ENCODE measurements around the gene ARHGEF3.
"Not testable (repeated sequence)": the region's sequence is repeated elsewhere in the genome, so short reads cannot be mapped to it uniquely, and the experiment has no call there.

The ARHGEF3 gene

DNA sequence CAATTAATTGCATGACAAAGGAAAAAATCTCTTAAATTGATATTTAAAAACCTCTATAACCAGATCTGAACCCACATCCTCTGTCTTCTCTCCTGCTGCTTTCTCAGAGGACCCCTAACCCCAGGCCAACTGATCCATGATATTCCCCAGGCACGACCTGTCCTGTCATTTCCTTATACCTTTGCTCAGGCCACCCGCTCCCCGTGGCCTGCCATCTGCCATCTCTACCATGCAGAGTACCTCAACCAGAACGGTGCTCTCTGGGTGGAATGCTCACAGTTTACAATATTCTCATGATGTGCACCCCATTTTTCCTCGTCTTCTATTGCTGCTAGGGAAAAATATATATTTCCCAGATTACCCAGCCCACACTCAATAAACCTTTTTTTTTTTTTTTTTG is 57.7 kb downstream of the ARHGEF3 start:
- H3K27me3 Mint-ChIP-seq, result no peaks in the 10 kb centered on the region
- peaks cover 88% of the 10 kb centered on the region for H3K36me3 Mint-ChIP-seq (ENCODE audit: insufficient read depth)
- no peak for DNase-seq
- H3K27ac Mint-ChIP-seq, result peak overlapping the region; percentile 81 to 85
- peaks cover 9 to 23% of the 10 kb centered on the region in 2 donors for H3K4me1 Mint-ChIP-seq (ENCODE audit: low read depth in 2 of 2)
- H3K4me3 Mint-ChIP-seq, result peak overlapping the region in 1 of 2 donors; percentile 20
- no peaks in the 10 kb centered on the region for H3K9me3 Mint-ChIP-seq
- ATAC-seq (replicated peaks), result no peak

DNA sequence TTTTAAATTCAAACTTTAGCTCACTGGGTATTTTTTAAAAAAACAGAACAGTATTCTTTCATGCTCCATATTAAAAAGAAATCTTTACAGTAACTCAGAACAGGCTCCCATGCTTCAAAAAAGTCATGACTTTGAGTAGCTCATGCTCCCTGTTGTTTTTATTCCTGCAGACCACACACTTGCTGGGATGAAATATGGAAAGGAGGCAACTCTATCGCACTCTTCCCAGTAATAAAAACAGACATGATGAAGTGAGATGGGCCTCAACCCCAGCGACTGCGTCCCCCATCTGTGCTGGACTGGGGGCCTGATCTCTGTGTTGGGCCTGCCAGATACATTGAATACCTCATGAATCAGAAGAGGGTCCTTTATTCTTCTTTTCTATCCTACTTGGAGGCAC is 58.9 kb downstream of the ARHGEF3 start:
- H3K27me3 Mint-ChIP-seq, result no peaks in the 10 kb centered on the region
- peaks cover 86% of the 10 kb centered on the region for H3K36me3 Mint-ChIP-seq (ENCODE audit: insufficient read depth)
- no peaks in the 10 kb centered on the region for H3K9me3 Mint-ChIP-seq
- DNase-seq (no peak), ATAC-seq (replicated peaks) (no peak)
- H3K27ac Mint-ChIP-seq, result peak overlapping the region; percentile 81 to 85
- peaks cover 9 to 23% of the 10 kb centered on the region in 2 donors for H3K4me1 Mint-ChIP-seq (ENCODE audit: low read depth in 2 of 2)
- H3K4me3 Mint-ChIP-seq, result no peak overlapping the region

DNA sequence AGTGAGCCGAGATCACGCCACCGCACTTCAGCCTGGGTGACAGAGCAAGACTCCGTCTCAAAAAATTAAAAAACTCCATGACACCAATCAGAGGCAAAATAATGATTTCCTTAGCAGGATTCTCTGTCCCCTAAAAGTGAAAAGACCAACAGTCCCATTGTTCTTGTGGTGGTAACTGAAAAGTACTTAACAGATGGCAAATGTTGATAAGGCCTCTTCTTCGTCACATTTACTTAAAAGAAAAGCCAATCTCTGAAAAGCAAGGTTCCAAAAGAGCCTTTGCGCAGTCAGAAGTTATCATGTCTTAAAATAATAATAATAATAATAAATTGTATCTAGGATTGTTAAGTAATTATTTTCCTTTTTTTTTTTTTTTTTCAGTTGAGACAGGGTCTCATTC is 62.7 kb downstream of the ARHGEF3 start:
- H3K36me3 Mint-ChIP-seq (ENCODE audit: insufficient read depth), result peaks cover 88% of the 10 kb centered on the region
- no peak for DNase-seq
- peak overlapping the region in 1 of 2 donors; percentile 83 for H3K27ac Mint-ChIP-seq
- H3K4me1 Mint-ChIP-seq (ENCODE audit: low read depth in 2 of 2), result peaks cover 19 to 42% of the 10 kb centered on the region in 2 donors
- H3K4me3 Mint-ChIP-seq, result no peak overlapping the region
- H3K27me3 Mint-ChIP-seq, result no peaks in the 10 kb centered on the region
- no peak for ATAC-seq (replicated peaks)
- no peaks in the 10 kb centered on the region for H3K9me3 Mint-ChIP-seq

DNA sequence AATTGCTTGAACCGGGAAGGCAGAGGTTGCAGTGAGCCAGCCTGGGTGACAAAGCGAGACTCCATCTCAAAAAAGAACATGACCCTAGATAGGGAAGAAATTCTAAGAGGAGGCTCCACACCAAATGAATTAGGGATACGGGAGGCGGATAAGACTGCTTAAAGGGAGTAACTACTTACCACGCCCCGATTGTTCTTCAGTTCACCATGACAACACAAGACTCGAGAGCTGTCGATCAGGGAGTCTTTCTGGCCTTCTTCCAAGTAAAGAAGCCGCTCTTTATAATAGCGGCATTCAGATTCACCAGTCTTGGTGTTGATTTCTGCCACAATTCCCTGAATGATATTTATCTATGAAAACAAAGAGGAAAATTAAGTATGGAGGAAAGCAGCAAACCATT is 64.7 kb downstream of the ARHGEF3 start:
- DNase-seq (no peak), ATAC-seq (replicated peaks) (no peak)
- Mint-ChIP-seq H3K9me3 (no peaks in the 10 kb centered on the region), H3K4me1 (ENCODE audit: low read depth in 2 of 2) (peaks cover 24 to 41% of the 10 kb centered on the region in 2 donors), H3K36me3 (ENCODE audit: insufficient read depth) (peaks cover 88% of the 10 kb centered on the region), H3K27ac (peak overlapping the region in 1 of 2 donors; percentile 32), H3K4me3 (no peak overlapping the region), H3K27me3 (no peaks in the 10 kb centered on the region)

DNA sequence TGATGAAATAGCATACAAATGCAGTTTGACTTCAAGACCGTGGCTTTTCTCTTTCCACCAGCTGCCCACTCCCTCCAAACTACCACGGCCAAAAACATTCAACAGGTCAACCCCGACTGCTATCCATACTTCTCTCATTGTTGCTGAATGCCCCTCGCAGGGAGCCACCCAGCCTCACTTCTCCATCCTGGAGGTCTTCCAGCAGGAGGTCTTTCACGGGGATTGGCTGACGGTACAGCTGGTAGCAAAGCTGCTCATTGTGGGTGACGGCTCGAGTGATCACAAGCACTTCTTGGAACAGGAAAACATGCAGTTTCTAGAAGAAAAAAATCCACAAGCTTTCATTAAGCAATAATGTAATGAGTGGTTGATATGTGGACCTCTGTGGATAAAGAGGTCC is 69.6 kb downstream of the ARHGEF3 start:
- peak overlapping the region; percentile 66 to 75 for H3K4me3 Mint-ChIP-seq
- no peaks in the 10 kb centered on the region for H3K9me3 Mint-ChIP-seq
- H3K4me1 Mint-ChIP-seq (ENCODE audit: low read depth in 2 of 2), result peaks cover 36 to 53% of the 10 kb centered on the region in 2 donors
- H3K27me3 Mint-ChIP-seq, result no peaks in the 10 kb centered on the region
- DNase-seq (no peak), ATAC-seq (replicated peaks) (no peak)
- peaks cover 99% of the 10 kb centered on the region for H3K36me3 Mint-ChIP-seq (ENCODE audit: insufficient read depth)
- peak overlapping the region; percentile 96 to 97 for H3K27ac Mint-ChIP-seq

DNA sequence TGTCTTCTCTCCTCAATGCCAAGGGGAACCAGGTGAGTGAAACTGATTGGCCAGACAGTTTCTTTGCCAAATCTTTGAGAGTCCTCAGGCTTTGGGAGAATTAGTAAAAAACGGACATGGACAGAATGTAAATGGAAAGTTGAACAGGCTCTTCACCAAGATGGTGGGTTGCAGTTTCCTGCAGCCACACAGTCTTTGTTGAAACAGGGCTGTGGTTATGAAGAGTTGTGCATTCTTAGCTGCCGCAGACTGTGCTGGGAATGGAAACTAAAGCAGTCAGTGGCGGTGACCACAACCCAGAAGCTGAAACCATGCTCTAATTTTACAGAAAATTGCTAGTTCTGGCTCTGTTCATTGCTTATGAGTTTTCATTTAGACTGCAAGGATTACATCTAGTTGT is 76.6 kb downstream of the ARHGEF3 start:
- DNase-seq (peak; percentile 56 to 61 (median 60)), ATAC-seq (replicated peaks) (peak; percentile 95)
- Mint-ChIP-seq H3K27me3 (no peaks in the 10 kb centered on the region), H3K27ac (peak overlapping the region; percentile 44 to 91), H3K4me3 (peak overlapping the region; percentile 50 to 80), H3K36me3 (ENCODE audit: insufficient read depth) (peaks cover 83% of the 10 kb centered on the region), H3K4me1 (ENCODE audit: low read depth in 2 of 2) (peaks cover 29 to 51% of the 10 kb centered on the region in 2 donors), H3K9me3 (no peaks in the 10 kb centered on the region)

DNA sequence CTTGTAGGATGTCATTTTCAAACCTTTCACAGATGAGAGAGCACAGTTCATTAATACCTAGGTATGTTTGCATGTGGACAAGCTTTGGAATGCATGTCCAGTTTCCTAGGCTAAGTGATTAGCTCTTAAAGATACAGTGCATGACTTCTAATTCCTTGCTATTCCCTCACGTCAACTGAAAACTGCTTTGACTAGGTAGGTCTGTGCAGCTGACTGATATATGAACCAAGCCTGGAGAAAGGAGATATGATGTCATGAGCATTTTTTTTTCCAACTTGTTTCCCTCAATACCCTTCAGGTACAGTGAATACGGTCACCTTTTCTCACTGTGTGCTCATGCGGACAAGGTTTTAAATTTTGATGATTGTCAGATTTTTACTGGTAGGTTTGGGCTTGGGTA is 77.1 kb downstream of the ARHGEF3 start:
- H3K27me3 Mint-ChIP-seq, result no peaks in the 10 kb centered on the region
- DNase-seq (no peak), ATAC-seq (replicated peaks) (no peak)
- peaks cover 33 to 56% of the 10 kb centered on the region in 2 donors for H3K4me1 Mint-ChIP-seq (ENCODE audit: low read depth in 2 of 2)
- H3K4me3 Mint-ChIP-seq, result peak overlapping the region; percentile 13 to 80
- no peaks in the 10 kb centered on the region for H3K9me3 Mint-ChIP-seq
- peaks cover 78% of the 10 kb centered on the region for H3K36me3 Mint-ChIP-seq (ENCODE audit: insufficient read depth)
- peak overlapping the region; percentile 44 to 91 for H3K27ac Mint-ChIP-seq

DNA sequence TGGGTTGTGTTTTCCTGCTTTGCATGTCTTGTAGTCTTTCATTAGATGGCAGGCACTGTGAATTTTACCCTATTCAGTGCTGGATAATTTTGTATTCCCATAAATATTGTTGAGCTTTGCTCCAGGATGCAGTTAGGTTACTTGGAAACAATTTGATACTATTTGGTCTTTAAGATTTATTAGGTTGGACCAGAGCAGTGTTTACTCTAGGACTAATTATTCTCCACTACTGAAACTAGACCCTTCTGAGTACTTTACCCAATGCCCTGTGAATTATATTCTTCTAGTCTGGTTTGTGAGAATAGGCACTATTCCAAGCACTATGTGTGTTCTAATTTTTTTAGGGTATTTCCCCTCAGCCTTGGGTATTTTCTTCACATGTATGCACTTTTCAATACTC is 80.9 kb downstream of the ARHGEF3 start:
- H3K9me3 Mint-ChIP-seq, result no peaks in the 10 kb centered on the region
- no peak overlapping the region for H3K4me3 Mint-ChIP-seq
- H3K27me3 Mint-ChIP-seq, result no peaks in the 10 kb centered on the region
- DNase-seq (no peak), ATAC-seq (replicated peaks) (no peak)
- peak overlapping the region; percentile 59 to 74 for H3K27ac Mint-ChIP-seq
- H3K4me1 Mint-ChIP-seq (ENCODE audit: low read depth in 2 of 2), result peaks cover 24 to 45% of the 10 kb centered on the region in 2 donors
- peaks cover 40% of the 10 kb centered on the region for H3K36me3 Mint-ChIP-seq (ENCODE audit: insufficient read depth)

DNA sequence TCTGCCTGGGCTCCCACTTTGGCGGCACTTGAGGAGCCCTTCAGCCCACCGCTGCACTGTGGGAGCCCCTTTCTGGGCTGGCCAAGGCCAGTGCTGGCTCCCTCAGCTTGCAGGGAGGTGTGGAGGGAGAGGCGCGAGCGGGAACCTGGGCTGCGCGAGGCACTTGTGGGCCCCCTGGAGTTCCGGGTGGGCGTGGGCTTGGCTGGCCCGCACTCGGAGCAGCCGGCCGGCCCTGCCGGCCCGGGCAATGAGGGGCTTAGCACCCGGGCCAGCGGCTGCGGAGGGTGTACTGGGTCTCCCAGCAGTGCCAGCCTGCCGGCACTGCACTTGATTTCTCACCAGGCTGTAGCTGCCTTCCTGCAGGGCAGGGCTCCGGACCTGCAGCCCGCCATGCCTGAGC is 82.9 kb downstream of the ARHGEF3 start:
- H3K36me3 Mint-ChIP-seq (ENCODE audit: insufficient read depth), result peaks cover 23% of the 10 kb centered on the region
- H3K27me3 Mint-ChIP-seq; H3K4me3 Mint-ChIP-seq; H3K27ac Mint-ChIP-seq; H3K9me3 Mint-ChIP-seq; DNase-seq; ATAC-seq (replicated peaks): not testable (repeated sequence)
- peaks cover 20 to 34% of the 10 kb centered on the region in 2 donors for H3K4me1 Mint-ChIP-seq (ENCODE audit: low read depth in 2 of 2)

DNA sequence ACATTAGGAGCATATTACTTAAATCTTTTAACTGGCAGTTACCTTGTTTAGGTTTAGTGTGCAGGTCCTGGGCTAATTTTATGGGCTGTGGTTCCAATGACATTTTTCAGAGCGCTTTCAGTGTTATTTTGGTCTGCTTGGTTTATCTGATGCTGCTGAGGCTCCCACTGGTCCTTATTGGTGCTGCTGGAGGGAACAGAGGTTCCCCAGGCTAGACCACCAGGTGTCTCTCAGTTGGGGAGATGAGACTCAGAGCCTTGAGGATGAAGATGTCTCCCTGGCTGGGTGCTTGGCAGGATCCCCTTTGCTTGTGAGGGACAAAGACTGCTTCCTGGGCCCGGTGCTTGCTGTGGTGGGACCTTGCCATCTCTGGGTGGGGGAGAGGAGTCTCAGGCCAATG is 90.4 kb downstream of the ARHGEF3 start:
- peak overlapping the region in 1 of 2 donors; percentile 22 for H3K27ac Mint-ChIP-seq
- H3K4me1 Mint-ChIP-seq (ENCODE audit: low read depth in 2 of 2), result peaks cover 6 to 8% of the 10 kb centered on the region in 2 donors
- no peak for DNase-seq
- no peak for ATAC-seq (replicated peaks)
- H3K27me3 Mint-ChIP-seq, result no peaks in the 10 kb centered on the region
- no peaks in the 10 kb centered on the region for H3K9me3 Mint-ChIP-seq
- H3K4me3 Mint-ChIP-seq, result no peak overlapping the region
- H3K36me3 Mint-ChIP-seq (ENCODE audit: insufficient read depth), result peaks cover 7% of the 10 kb centered on the region

DNA sequence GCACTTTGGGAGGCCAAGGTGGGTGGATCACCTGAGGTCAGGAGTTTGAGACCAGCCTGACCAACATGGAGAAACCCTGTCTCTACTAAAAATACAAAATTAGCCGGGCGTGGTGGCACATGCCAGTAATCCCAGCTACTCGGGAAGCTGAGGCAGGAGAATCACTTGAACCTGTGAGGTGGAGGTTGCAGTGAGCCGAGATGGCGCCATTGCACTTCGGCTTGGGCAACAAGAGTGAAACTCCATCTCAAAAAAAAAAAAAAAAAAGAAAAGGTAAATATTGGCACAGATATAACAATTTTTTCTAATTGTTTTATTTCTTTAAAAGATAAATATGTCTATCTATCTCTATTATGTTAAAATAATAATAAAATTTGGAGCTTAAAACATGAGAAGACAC is 94.3 kb downstream of the ARHGEF3 start:
- H3K9me3 Mint-ChIP-seq; H3K4me3 Mint-ChIP-seq; ATAC-seq (replicated peaks); H3K27me3 Mint-ChIP-seq; H3K27ac Mint-ChIP-seq; H3K36me3 Mint-ChIP-seq (ENCODE audit: insufficient read depth); DNase-seq: not testable (repeated sequence)
- peaks cover 14 to 23% of the 10 kb centered on the region in 2 donors for H3K4me1 Mint-ChIP-seq (ENCODE audit: low read depth in 2 of 2)

DNA sequence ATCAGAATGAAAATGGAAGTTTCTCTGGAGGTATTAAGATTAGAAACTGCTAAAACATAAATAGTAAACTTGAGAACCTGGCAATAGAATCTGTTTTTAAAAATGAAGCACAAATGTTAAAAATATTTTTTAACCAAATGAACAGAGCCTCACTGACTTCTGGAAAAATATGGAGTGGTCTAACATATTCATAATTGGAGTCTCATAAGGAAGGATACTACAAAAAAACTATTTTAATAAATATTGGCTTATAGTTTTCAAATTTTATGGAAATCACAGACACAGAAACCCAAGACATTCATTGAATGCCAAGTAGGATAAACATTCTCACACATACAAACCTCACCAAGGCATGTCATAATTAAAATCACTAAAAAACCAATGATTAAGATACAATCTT is 95.1 kb downstream of the ARHGEF3 start:
- ATAC-seq (replicated peaks) (no peak), DNase-seq (no peak)
- Mint-ChIP-seq H3K36me3 (ENCODE audit: insufficient read depth) (peaks cover 7% of the 10 kb centered on the region), H3K4me3 (no peak overlapping the region), H3K9me3 (no peaks in the 10 kb centered on the region), H3K4me1 (ENCODE audit: low read depth in 2 of 2) (peaks cover 11 to 20% of the 10 kb centered on the region in 2 donors), H3K27ac (no peak overlapping the region), H3K27me3 (no peaks in the 10 kb centered on the region)

DNA sequence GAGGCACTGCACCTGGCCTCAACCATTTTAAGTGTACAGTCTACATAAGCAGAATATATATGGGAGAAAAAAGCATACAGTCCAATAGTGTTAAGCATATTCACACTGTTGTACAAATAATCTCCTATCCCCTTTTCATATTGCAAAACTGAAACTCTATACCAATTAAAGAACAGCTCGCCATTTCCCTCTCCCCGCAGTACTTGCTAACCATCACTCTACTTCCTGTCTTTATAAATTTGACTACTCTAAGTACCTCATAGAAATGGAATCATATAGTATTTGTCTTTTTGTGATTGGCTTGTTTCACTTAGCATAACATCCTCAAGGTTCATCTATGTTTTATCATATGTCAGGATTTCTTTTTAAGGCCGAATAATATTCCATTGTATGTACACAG is 97.0 kb downstream of the ARHGEF3 start:
- Mint-ChIP-seq H3K4me3 (peak overlapping the region; percentile 32 to 40), H3K27me3 (no peaks in the 10 kb centered on the region), H3K27ac (peak overlapping the region; percentile 27 to 76), H3K36me3 (ENCODE audit: insufficient read depth) (peaks cover 3% of the 10 kb centered on the region), H3K9me3 (no peaks in the 10 kb centered on the region), H3K4me1 (ENCODE audit: low read depth in 2 of 2) (peaks cover 8 to 18% of the 10 kb centered on the region in 2 donors)
- no peak for DNase-seq
- peak; percentile 61 for ATAC-seq (replicated peaks)

DNA sequence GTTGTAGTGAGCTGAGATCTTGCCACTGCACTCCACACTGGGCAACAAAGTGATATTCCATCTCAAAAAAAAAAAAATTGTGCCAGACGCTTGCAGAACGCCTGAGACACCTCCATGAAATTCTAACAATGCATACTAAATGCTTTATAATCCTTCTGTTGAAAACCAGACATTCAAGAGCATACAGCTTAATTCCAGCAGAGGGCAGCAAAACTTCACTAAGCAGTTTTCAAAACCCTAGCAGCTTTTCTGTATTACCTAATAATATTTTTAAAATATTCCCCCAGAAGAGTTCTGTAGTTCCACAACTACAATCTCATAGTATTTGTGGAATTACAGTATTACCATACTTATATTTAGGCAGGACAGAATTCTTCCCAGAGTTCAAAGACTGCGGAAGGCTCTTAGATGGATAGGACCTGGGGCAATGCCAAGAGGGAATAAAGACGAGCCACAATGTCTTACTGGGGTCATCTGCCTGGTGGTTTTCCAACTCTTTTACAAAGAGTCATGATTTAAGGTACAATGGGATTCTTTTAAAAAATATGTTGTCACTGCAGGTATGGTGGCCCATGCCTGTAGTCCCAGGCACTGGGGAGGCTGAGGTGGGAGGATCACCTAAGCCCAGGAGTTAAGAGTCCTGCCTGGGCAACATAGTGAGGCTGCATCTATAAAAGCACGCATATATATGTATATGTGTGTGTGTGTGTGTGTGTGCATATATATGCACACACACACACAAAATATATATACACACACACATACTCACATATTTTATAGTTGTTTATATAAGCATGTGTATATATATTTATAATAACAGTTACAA is 99.0 kb downstream of the ARHGEF3 start:
- DNase-seq, result peak; percentile 59 to 66 (median 59)
- Mint-ChIP-seq H3K27me3 (no peaks in the 10 kb centered on the region), H3K9me3 (no peaks in the 10 kb centered on the region), H3K36me3 (ENCODE audit: insufficient read depth) (no peaks in the 10 kb centered on the region), H3K4me1 (ENCODE audit: low read depth in 2 of 2) (peaks cover 8 to 18% of the 10 kb centered on the region in 2 donors), H3K27ac (no peak overlapping the region), H3K4me3 (no peak overlapping the region)
- peak; percentile 80 for ATAC-seq (replicated peaks)
